Breast epithelium (tissue), 4 donors: ENCODE measurements around the gene HAO1. TPM values are rescaled to one million over a fixed set of nuclear protein-coding genes. Genes with fewer than 3 reads are reported as not detected.

Experiments used
- DNase-seq, 2 donors: peaks; one replicate each; pipeline ENCODE4 v3.0.0-alpha.2; 2019; ENCODE audit warnings: low spot score in 2 of 2
- H3K27ac ChIP-seq, 2 donors: fragments of 200-600 bp; sonication (generic) in 1 of 2; one replicate each; pipeline ENCODE4 v1.5.1; 2016 to 2019; ENCODE audit warnings: mild to moderate bottlenecking in 1 of 2
- H3K27me3 ChIP-seq, 2 donors: fragments of 200-600 bp; sonication (generic) in 1 of 2; one replicate each; pipeline versions ENCODE4 v1.5.1 to v1.6.0; 2017 to 2019; ENCODE audit warnings: control low read depth in 1 of 2, mild to moderate bottlenecking in 1 of 2
- H3K36me3 ChIP-seq: fragments of 200-600 bp; one replicate; pipeline ENCODE4 v1.5.1; 2019
- H3K4me1 ChIP-seq, 2 donors: fragments of 200-600 bp; sonication (generic); one replicate each; pipeline ENCODE4 v1.5.1; 2016 to 2019; ENCODE audit warnings: control low read depth in 1 of 2
- H3K4me3 ChIP-seq, 3 donors: fragments of 200-600 bp; sonication (generic); 1 replicate in 2 of 3; 2 replicates in 1 of 3; pipeline ENCODE4 v1.5.1; 2016 to 2019; ENCODE audit warnings: mild to moderate bottlenecking in 3 of 3, moderate library complexity in 2 of 3
- H3K9me3 ChIP-seq, 2 donors: fragments of 200-600 bp; sonication (generic) in 1 of 2; one replicate each; pipeline ENCODE4 v1.5.1; 2016 to 2019; ENCODE audit warnings: control low read depth in 1 of 2
- POLR2A ChIP-seq: fragments of 450-650 bp; IDR thresholded peaks from one replicate; pipeline ENCODE4 v1.6.1; 2016; ENCODE audit warnings: antibody characterized with exemption, mild to moderate bottlenecking, moderate library complexity
- POLR2AphosphoS5 ChIP-seq, 3 donors: sonication (generic); formaldehyde crosslinking; IDR thresholded peaks; one replicate each; pipeline ENCODE4 v1.6.1; 2017; ENCODE audit warnings: antibody characterized with exemption in 3 of 3
- intact Hi-C: fragments of 100-400 bp; cut with DNase I; formaldehyde crosslinking; loops from one replicate; pipeline ENCODE4 v1.15.1; 2023; ENCODE audit warnings: low total_unique reads
- total RNA-seq, 3 donors: library from RNA; depleted of rRNA; stranded (reverse); fragments of >200 nt; gene quantifications; one replicate each; pipeline ENCODE4 v1.1.0, GENCODE V29; 2016
- TF ChIP-seq, protein P1 (sequence below), 3 donors: fragments of 450-650 bp; IDR thresholded peaks; one replicate each; pipeline ENCODE4 v1.5.1; 2016 to 2017; ENCODE audit warnings: antibody characterized with exemption in 3 of 3, mild to moderate bottlenecking in 3 of 3, moderate library complexity in 3 of 3

HAO1 gene
- total RNA-seq, 3 donors from 2014 or later, result not detected

DNA sequence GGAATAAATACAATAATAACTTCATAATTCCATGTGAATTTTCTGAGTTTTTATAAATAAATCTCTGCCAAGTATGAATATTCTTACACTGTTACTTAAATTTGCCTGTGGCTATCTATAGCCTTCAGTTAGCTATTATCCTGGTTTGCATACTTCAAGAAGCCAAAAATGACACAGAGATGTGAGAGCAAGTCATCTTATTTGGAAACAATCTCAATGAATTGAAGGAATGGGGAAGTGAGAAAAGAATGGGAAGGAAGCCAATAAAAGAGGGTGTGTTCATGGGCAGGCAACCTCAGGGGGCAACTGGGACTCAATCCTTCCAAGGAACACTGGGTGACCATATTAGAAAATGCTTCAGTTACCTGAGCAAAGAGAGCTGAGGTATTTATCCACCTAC, 9.9 kb downstream of the HAO1 start:
- intact Hi-C loops, result no loop called here
- Histone ChIP-seq H3K4me1 (no peaks in the 10 kb centered on the region), H3K36me3 (no peaks in the 10 kb centered on the region), H3K9me3 (no peaks in the 10 kb centered on the region), H3K4me3 (no peak overlapping the region), H3K27me3 (no peaks in the 10 kb centered on the region), H3K27ac (no peak overlapping the region)
- DNase-seq, result no peak
- no peak for TF ChIP-seq POLR2AphosphoS5 (IDR thresholded peaks at IDR 0.05)
- TF ChIP-seq, protein P1, sequence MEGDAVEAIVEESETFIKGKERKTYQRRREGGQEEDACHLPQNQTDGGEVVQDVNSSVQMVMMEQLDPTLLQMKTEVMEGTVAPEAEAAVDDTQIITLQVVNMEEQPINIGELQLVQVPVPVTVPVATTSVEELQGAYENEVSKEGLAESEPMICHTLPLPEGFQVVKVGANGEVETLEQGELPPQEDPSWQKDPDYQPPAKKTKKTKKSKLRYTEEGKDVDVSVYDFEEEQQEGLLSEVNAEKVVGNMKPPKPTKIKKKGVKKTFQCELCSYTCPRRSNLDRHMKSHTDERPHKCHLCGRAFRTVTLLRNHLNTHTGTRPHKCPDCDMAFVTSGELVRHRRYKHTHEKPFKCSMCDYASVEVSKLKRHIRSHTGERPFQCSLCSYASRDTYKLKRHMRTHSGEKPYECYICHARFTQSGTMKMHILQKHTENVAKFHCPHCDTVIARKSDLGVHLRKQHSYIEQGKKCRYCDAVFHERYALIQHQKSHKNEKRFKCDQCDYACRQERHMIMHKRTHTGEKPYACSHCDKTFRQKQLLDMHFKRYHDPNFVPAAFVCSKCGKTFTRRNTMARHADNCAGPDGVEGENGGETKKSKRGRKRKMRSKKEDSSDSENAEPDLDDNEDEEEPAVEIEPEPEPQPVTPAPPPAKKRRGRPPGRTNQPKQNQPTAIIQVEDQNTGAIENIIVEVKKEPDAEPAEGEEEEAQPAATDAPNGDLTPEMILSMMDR (IDR thresholded peaks at IDR 0.05), result no peak
- TF ChIP-seq POLR2A, result no peak

DNA sequence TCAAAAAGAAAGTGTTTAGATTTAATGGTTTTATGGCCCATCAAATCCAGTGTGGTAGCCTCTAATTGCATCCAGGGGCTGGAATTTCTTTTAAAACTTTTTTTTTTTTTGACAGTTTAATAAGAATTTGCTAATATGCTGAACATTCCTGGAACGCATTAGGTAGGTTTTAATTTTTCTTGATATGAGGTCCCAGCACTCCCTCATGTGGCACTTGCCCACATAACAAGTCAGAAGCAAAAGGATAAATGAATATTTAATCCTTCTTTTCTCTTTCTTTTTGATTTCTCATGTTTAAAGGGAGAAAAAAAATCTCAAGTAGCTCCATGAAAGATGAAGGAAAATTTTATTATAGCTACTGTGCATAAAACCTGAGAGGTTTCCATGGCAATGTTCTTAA, 13.5 kb downstream of the HAO1 start:
- Histone ChIP-seq H3K9me3 (no peaks in the 10 kb centered on the region), H3K36me3 (no peaks in the 10 kb centered on the region), H3K27ac (no peak overlapping the region), H3K4me3 (no peak overlapping the region), H3K27me3 (no peaks in the 10 kb centered on the region), H3K4me1 (no peaks in the 10 kb centered on the region)
- no peak for DNase-seq
- intact Hi-C loops, result no loop called here
- TF ChIP-seq, protein P1 (IDR thresholded peaks at IDR 0.05), result peak in 2 of 3 donors; percentile 21 to 24
- TF ChIP-seq POLR2A, result no peak

DNA sequence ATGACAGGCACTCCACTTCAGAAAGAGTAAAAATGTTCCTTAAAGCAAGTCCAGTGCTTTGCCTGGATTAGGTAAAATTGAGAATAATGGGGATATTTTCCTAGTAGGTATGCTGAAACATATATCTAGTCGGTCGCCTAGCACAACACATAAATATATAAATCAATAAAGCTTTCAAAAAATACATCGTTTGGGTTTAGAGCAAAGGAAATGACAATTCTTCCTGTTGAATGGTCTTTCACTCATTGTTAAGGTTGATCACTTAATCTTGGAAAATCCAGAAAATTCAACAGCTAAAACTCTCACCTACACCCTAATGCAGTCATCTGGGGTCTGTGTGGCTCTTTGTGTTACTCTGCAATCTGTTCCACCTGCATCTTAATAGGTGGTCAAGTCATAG, 13.9 kb downstream of the HAO1 start:
- no peak for DNase-seq
- no peaks in the 10 kb centered on the region for H3K4me1 ChIP-seq
- TF ChIP-seq POLR2A (no peak), POLR2AphosphoS5 (IDR thresholded peaks at IDR 0.05) (no peak)
- TF ChIP-seq, protein P1 (IDR thresholded peaks at IDR 0.05), result no peak
- intact Hi-C loops, result no loop called here
- H3K9me3 ChIP-seq, result no peaks in the 10 kb centered on the region
- H3K27ac ChIP-seq, result no peak overlapping the region
- H3K27me3 ChIP-seq, result no peaks in the 10 kb centered on the region
- H3K36me3 ChIP-seq, result no peaks in the 10 kb centered on the region
- no peak overlapping the region for H3K4me3 ChIP-seq

DNA sequence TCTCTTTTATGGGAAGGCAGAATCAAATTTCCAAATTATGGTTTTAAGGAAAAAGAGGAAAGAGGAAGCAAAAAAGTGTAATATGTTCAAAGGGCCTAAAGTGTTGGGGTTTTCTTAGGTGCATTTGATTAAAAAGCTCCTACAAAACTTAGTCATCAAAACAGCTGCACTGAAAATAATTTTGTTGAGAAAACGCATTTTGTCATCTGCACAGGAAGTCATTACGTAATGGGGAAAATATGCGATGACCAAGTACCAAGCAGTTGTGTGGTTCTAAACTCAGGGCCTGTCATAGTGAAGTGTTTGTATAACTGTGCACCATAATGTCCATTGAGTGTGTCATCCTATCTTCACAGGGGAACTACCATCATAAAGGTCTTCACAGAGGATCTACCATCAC, 15.6 kb downstream of the HAO1 start:
- H3K36me3 ChIP-seq, result no peaks in the 10 kb centered on the region
- no peaks in the 10 kb centered on the region for H3K4me1 ChIP-seq
- H3K27ac ChIP-seq, result no peak overlapping the region
- H3K9me3 ChIP-seq, result no peaks in the 10 kb centered on the region
- intact Hi-C loops, result no loop called here
- TF ChIP-seq POLR2AphosphoS5 (IDR thresholded peaks at IDR 0.05) (no peak), POLR2A (no peak)
- TF ChIP-seq, protein P1 (IDR thresholded peaks at IDR 0.05), result no peak
- H3K27me3 ChIP-seq, result no peaks in the 10 kb centered on the region
- H3K4me3 ChIP-seq, result no peak overlapping the region
- DNase-seq, result no peak

DNA sequence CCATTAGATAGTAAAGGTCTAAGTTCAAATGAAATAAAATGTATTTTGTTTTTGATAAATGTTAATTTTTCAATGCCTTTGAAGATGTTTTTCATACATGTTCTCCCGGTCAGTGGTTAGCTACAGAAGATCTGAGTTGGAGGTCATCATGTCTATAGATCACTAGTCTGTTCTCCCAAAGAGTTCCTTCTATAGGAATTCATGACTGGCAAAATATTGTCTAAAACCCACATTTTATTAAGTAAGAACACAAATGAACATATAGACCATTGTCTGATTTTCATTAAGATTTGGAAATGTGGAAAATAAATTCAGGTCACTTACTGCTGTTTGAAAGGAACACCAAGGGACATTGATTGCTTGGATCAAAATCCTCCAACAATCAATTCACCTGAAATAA, 23.6 kb downstream of the HAO1 start:
- Histone ChIP-seq H3K4me1 (peaks cover 0 to 4% of the 10 kb centered on the region in 2 donors), H3K4me3 (no peak overlapping the region), H3K36me3 (no peaks in the 10 kb centered on the region), H3K27me3 (no peaks in the 10 kb centered on the region), H3K9me3 (no peaks in the 10 kb centered on the region), H3K27ac (no peak overlapping the region)
- no peak for DNase-seq
- TF ChIP-seq POLR2A (no peak), POLR2AphosphoS5 (IDR thresholded peaks at IDR 0.05) (no peak)
- TF ChIP-seq, protein P1 (IDR thresholded peaks at IDR 0.05), result no peak
- intact Hi-C loops, result no loop called here
